HG03064 (cell line): Measurements from ENCODE around the gene SLC16A1.
"Not testable (repeated sequence)": the region's sequence is repeated elsewhere in the genome, so short reads cannot be mapped to it uniquely, and the experiment has no call there.

Experiments
- ATAC-seq: cut with Tn5 transposase; IDR thresholded peaks from one replicate; pipeline ENCODE4 v1.9.1; 2021; ENCODE audit warnings: low read depth; ENCODE audit not compliant: unreplicated experiment

SLC16A1 gene

DNA sequence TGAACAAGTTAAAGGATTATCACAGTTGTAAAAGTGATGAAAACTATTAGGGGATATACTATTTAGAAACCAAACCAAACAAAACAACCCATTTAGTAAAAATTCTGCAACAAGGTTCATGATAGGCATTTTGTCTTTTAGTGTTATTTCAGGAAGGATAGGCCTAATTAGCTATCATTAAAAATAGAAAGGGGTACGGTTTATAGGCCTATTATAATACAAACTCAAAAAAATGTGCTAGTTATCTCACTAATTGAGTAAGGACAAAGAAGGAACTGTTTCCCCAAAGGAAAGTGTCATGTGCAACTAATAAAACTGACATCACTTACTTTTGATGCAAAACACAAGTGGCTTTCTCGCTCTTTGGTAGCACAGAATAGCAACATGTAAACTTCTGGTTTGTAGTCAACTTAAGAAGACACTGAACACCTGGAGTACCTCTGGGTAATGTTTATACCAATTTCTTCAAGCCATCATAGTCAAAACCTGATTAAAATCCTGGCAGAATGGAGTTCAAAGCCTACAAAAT is 28.5 kb downstream of the SLC16A1 start:
- no peak for ATAC-seq

DNA sequence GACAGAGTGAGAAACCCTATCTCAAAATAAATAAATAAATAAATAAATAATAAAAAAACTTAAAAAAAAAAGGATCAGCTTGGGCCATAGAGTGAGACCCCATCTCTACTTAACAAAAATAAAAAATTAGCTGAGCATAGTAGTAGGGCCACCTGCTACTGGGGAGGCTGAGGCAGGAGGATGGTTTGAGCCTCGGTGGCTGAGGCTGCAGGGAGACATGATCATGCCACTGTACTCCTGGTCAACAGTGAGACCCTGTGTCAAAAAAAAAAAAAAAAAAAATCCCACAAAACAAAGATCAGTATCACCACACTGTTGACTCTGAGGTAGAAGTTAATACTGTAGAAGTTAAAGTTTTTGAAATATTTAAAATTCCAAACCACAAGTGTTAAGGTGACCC is 29.1 kb downstream of the SLC16A1 start:
- no peak for ATAC-seq

DNA sequence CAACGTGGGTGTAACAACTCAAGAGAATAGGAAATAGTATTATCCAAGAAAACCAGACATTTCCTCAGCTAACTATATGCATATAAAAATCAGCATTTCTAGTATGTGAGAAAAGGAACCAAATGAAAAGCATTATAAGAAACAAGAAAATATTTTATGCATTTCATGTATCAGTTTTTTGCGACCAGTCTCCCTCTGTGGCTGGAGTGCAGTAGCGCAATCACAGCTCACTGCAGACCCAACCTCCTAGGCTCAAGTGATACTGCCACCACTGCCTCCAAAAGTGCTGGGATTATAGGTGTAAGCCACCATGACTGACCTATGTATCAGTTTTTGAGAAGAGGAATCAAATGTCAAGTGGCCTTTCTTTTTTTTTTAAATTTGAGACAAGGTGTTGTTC is 31.0 kb downstream of the SLC16A1 start:
- no peak for ATAC-seq

GRCh38 chr1:112923959-112924349 is 32.0 kb downstream of the SLC16A1 start:
- no peak for ATAC-seq

DNA sequence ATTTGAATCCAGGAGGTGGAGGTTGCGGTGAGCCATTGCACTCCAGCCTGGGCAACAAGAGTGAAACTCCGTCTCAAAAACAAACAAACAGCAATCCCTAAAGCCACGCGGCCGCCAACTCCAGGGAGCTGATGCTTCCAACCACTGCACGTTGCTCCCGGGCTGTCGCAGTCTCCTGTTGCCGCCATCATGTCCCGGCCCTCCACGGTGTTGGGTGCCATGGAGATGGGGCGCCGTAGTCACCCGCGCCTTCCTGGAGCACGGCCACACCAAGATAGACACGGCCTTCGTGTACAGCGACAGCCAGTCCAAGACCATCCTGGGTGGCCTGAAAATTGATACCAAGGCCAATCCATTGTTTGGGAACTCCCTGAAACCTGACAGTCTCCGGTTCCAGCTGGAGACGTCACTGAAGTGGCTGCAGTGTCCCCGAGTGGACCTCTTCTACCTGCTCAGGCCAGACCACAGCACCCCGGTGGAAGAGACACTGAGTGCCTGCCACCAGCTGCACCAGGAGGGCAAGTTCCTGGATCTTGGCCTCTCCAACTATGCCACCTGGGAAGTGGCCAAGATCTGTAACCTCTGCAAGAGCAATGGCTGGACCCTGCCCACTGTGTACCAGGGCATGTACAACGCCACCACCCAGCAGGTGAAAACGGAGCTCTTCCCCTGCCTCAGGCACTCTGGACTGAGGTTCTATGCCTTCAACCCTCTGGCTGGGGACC is 32.6 kb downstream of the SLC16A1 start:
- ATAC-seq, result no peak

DNA sequence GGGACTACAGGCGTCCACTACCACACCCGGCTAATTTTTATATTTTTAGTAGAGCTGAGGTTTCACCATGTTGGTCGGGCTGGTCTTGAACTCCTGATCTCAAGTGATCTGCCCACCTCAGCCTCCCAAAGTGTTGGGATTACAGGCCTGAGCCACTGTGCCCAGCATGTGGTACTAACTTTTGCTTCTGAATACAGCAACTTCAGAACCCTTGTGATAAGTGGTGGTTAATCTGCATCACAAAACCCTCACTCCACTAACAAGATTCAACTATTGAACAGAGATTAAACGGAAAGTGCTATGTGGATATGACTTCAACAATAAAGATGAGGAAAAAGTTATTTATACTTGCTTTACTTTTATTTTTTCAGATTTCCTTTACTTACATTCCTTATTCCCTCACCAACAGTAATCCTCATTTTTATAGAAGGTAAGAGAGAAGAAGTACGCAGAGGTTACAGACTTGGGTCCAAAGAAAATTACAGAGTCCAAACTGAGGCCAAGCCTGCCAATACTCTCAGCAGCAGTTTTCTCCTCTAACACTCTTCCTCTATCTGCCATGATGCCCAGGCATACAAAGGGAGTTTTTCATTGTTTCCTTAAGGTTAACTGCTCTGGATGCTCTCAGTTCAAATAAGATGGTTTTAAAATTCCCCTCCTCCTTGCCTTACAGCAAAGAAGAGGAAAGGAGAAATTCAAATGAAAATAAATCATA is 44.3 kb downstream of the SLC16A1 start:
- no peak for ATAC-seq

- ATAC-seq, result no peak
Observed at GRCh38 chr1:112909847-112910246, 46.1 kb downstream of the SLC16A1 start.

DNA sequence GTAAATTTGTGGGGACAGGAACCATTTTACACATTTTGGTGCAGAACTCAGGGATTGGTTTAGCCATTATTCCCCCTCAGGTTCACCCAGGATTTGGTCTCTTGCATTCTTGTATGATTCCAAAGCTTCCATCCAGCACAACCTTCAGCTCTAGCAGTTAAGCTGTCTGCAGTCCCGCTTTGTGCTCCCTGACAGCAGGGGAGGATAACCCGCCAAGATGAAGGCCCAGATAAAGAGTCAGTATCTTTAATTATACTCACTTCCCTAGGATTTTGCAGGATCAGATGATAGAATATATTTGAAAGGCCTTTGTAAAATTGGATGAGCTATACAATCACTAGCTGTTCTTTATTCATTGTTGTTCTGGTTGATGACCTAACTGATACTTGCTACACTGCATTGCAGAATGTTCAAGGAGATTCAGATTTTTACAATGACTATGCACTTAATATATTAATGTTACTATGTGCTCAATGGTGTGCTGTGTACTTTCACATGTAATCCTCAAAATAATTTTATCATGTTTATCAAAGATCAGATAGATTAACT is 49.8 kb downstream of the SLC16A1 start:
- ATAC-seq, result no peak

DNA sequence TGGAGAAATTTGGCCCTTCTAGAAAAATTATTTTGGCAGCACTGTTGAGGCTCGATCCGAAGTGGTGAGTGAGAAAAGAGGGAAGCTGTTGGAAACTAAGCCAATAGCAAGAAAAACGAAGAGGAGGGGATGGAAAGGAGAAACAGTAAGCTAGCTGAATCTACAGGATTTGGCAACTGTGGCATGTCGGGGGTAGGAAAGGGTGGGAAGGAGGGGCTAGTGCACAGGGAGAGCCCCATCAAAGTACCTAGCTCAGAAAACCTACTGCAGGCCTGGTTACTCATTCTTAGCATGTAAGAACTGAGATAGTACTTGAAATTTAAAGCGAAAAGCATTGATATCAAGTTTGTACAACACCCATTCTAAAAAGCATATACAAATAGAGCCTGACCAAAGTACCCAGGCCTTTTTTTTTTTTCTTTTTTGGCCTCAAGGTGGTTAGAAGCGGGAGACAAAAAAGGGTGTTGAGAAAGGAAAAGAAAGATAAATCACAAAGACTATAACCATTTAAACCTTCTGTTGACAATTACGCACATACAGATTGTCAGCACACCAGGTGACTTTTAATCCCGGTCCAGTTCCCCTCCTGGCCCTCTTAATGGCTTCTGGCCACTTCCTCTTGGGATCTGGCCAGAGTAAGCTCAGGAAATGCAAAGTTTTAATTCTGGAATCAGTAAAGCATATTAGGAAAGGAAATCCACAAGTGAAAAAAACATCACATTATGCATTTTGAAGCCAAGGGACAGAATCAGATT is 50.4 kb downstream of the SLC16A1 start:
- no peak for ATAC-seq

GRCh38 chr1:112904831-112905261 is 51.1 kb downstream of the SLC16A1 start:
- no peak for ATAC-seq

GRCh38 chr1:112904071-112904830 is 51.7 kb downstream of the SLC16A1 start:
- ATAC-seq, result no peak

- no peak for ATAC-seq
Observed at GRCh38 chr1:112902221-112902620, 53.8 kb downstream of the SLC16A1 start.

DNA sequence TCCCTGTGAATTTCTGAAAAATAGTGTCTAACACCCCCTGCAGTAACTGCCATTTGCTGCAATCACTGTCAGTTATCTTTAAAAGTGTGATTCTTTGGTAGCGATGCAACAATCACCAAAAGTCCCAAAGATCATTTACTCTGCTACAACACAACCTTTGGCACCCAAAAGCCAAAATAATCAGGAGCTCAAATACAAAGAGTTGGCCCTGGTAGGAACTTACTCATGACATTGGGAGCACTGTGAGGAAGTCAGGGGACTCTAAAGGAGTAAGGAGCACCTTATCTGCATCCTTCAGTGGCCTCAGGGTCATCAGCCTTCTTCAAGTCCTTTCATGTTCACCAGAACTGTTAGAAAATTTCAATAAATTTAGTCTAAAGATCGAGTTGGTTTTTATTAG is 54.6 kb downstream of the SLC16A1 start:
- no peak for ATAC-seq

DNA sequence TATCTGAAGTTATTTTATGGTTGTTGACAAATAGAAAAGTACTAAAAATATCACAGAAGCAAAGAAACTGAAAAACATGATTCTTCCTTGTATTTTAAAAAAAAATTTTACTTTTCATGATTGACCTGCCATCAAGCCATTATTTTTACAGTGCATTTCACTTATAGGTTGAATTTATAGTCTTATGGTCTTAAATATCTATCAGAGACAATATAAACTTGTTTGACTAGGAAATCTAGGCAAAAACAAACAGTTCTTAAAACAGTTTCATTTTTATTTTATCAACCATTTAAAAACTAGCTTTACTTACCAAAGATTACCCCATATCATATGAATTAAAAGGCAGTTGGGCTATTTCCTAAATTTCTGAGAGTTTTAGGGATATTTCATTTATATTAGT is 59.2 kb downstream of the SLC16A1 start:
- ATAC-seq, result no peak

GRCh38 chr1:112894561-112895011 is 61.4 kb downstream of the SLC16A1 start:
- ATAC-seq, result no peak

- no peak for ATAC-seq
Observed at GRCh38 chr1:112894010-112894292, 62.0 kb downstream of the SLC16A1 start.

- ATAC-seq, result no peak
Observed at GRCh38 chr1:112893288-112894009, 62.5 kb downstream of the SLC16A1 start.

DNA sequence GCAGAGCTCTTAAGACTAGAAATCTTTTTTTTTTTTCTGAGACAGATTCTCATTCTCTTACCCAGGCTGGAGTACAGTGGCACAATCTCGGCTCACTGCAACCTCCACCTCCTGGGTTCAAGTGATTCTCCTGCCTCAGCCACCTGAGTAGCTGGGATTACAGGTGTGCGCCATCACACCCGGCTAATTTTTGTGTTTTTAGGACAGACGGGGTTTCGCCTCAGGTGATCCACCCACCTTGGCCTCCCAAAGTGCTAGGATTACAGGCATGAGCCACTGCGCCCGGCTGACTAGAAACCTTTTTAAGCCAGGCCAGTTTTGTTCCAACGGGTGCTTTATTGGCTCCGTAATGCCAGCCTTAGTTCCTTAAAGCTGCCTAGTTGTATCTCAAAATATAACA is 66.1 kb downstream of the SLC16A1 start:
- not testable (repeated sequence) for ATAC-seq

DNA sequence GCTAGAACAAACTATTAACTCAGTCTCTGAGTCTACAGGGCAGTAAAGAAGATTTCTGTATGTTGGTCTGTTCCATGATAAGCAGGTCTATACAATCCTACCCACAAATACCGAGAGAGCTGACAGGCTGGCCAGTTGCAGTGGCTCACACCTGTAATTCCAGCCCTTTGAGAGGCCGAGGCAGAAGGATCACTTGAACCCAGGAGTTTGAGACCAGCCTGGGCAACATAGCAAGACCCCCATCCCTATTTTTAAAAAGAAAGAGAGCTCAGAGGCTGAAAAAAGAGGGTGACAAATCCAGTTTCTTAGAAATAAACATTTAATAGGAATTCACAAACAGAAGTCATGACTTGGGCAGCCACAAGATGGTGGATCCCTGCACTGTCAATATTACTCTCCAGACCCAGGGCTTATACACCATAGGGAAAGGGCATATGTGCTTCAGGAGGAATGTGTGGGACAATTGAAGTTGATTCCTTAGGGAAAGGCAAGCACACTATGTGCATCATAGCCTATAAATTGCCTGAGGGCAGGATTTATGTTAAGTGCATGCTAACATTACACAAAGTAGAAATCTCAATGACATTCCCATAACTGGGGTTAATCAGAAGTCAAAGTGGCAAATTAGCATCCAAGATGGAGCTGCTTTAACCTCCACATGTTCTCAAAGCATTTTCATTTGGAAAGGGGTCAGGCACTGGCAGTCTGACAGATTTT is 66.8 kb downstream of the SLC16A1 start:
- no peak for ATAC-seq
